Liver (tissue), 9 donors: Measurements from ENCODE around the gene FAM83E. TPM values are rescaled to one million over a fixed set of nuclear protein-coding genes. Genes with fewer than 3 reads are reported as not detected.
A peak's percentile ranks its signal among the peaks of the same experiment; 100 is the strongest.

Experiments used
- DNase-seq: peaks from one replicate; pipeline ENCODE4 v3.0.0-alpha.2; 2017; ENCODE audit warnings: low spot score
- H3K27ac ChIP-seq, 2 donors: one replicate each; pipeline ENCODE4 v1.7.0; 2013; ENCODE audit warnings: inconsistent platforms in 2 of 2, low read length in 2 of 2, control low read depth in 1 of 2, low read depth in 1 of 2, mild to moderate bottlenecking in 1 of 2
- H3K27me3 ChIP-seq, 4 donors: one replicate each; pipeline versions ENCODE4 v1.6.1 to v1.7.0; 2013; ENCODE audit warnings: low read length in 3 of 4, inconsistent platforms in 1 of 4, mild to moderate bottlenecking in 1 of 4, moderate library complexity in 1 of 4; ENCODE audit not compliant: control insufficient read depth in 4 of 4, insufficient read depth in 4 of 4
- H3K36me3 ChIP-seq, 4 donors: one replicate each; pipeline versions ENCODE4 v1.6.1 to v1.7.0; 2013; ENCODE audit warnings: low read length in 3 of 4, mild to moderate bottlenecking in 3 of 4, low read depth in 1 of 4, moderate library complexity in 1 of 4; ENCODE audit not compliant: control insufficient read depth in 4 of 4, insufficient read depth in 3 of 4
- H3K4me1 ChIP-seq, 4 donors: one replicate each; pipeline versions ENCODE4 v1.6.1 to v1.7.0; 2013; ENCODE audit warnings: low read length in 3 of 4, mild to moderate bottlenecking in 3 of 4, moderate library complexity in 1 of 4; ENCODE audit not compliant: control insufficient read depth in 4 of 4, insufficient read depth in 4 of 4
- H3K4me3 ChIP-seq, 3 donors: one replicate each; pipeline versions ENCODE4 v1.6.1 to v1.7.0; 2013; ENCODE audit warnings: low read length in 3 of 3, control low read depth in 1 of 3, low read depth in 1 of 3, mild to moderate bottlenecking in 1 of 3
- H3K9ac ChIP-seq, 2 donors: one replicate each; pipeline ENCODE4 v1.7.0; 2013; ENCODE audit warnings: low read length in 2 of 2, mild to moderate bottlenecking in 2 of 2, moderate library complexity in 2 of 2, control low read depth in 1 of 2, low read depth in 1 of 2
- H3K9me3 ChIP-seq, 4 donors: one replicate each; pipeline versions ENCODE4 v1.6.1 to v1.7.0; 2013; ENCODE audit warnings: low read length in 3 of 4; ENCODE audit not compliant: control insufficient read depth in 4 of 4
- EGR1 ChIP-seq, 2 donors: IDR thresholded peaks; 2 replicates each; pipeline ENCODE4 v1.6.1; 2016 to 2018; ENCODE audit warnings: antibody characterized with exemption in 2 of 2, low read depth in 2 of 2
- FOXA1 ChIP-seq: IDR thresholded peaks from 2 replicates; pipeline ENCODE4 v1.6.1; 2016; ENCODE audit warnings: antibody characterized with exemption
- FOXA2 ChIP-seq: IDR thresholded peaks from 2 replicates; pipeline ENCODE4 v1.6.1; 2016; ENCODE audit warnings: antibody characterized with exemption
- HNF4A ChIP-seq, 2 donors: conservative IDR thresholded peaks; 2 replicates each; pipeline ENCODE4 v1.6.1; 2016; ENCODE audit warnings: antibody characterized with exemption in 2 of 2, mild to moderate bottlenecking in 2 of 2
- HNF4G ChIP-seq: IDR thresholded peaks from 2 replicates; pipeline ENCODE4 v1.6.1; 2016; ENCODE audit warnings: antibody characterized with exemption
- NR2F2 ChIP-seq: IDR thresholded peaks from 2 replicates; pipeline ENCODE4 v1.6.1; 2016; ENCODE audit warnings: antibody characterized with exemption
- RAD21 ChIP-seq, 2 donors: IDR thresholded peaks; 2 replicates each; pipeline ENCODE4 v1.6.1; 2016; ENCODE audit warnings: antibody characterized with exemption in 2 of 2, mild to moderate bottlenecking in 2 of 2
- RXRA ChIP-seq, 2 donors: IDR thresholded peaks; 2 replicates each; pipeline ENCODE4 v1.6.1; 2017 to 2018; ENCODE audit warnings: antibody characterized with exemption in 2 of 2, mild to moderate bottlenecking in 1 of 2
- SP1 ChIP-seq: IDR thresholded peaks from 2 replicates; pipeline ENCODE4 v1.6.1; 2018; ENCODE audit warnings: antibody characterized with exemption, mild to moderate bottlenecking
- TAF1 ChIP-seq: conservative IDR thresholded peaks from 2 replicates; pipeline ENCODE4 v1.6.1; 2016; ENCODE audit warnings: antibody characterized with exemption, mild to moderate bottlenecking
- YY1 ChIP-seq: IDR thresholded peaks from 2 replicates; pipeline ENCODE4 v1.6.1; 2016; ENCODE audit warnings: antibody characterized with exemption, mild to moderate bottlenecking
- WGBS: extraction: QIAGEN DNeasy Blood & Tissue Kit; methylation state at CpG from one replicate; pipeline ENCODE4 v1.1.7; 2013; 5-methylcytosine and 5-hydroxymethylcytosine counted together
- polyA plus RNA-seq, 2 donors: library from polyadenylated mRNA; stranded (reverse) in 1 of 2; unstranded in 1 of 2; fragments of 200-250 nt in 1 of 2; fragments of >200 nt in 1 of 2; fragmentation: Nextera tagmentation in 1 of 2; extraction: Ambion mirVana in 1 of 2; gene quantifications; one replicate each; pipeline versions ENCODE4 v1.2.1 to v1.2.3, GENCODE V29; 2013 to 2015
- total RNA-seq, 2 donors: library from RNA; depleted of rRNA; stranded (reverse); fragments of >200 nt; gene quantifications; one replicate each; pipeline ENCODE4 v1.2.3, GENCODE V29; 2014
- TF ChIP-seq, protein P1 (sequence below): IDR thresholded peaks from 2 replicates; pipeline ENCODE4 v1.6.1; 2016; ENCODE audit warnings: antibody characterized with exemption
- TF ChIP-seq, protein P2 (sequence below): IDR thresholded peaks from 2 replicates; pipeline ENCODE4 v1.6.1; 2016; ENCODE audit warnings: antibody characterized with exemption
- TF ChIP-seq, protein P3 (sequence below): IDR thresholded peaks from 2 replicates; pipeline ENCODE4 v1.6.1; 2016; ENCODE audit warnings: antibody characterized with exemption
- donor health status: healthy.
- donor health status: healthy.
- donor health status: healthy.
- donor health status: healthy.
- donor health status: healthy.

Gene FAM83E
- total and polyA plus RNA-seq, 4 donors: 0.20 to 0.42 (median 0.33) TPM; not detected in 1

DNA sequence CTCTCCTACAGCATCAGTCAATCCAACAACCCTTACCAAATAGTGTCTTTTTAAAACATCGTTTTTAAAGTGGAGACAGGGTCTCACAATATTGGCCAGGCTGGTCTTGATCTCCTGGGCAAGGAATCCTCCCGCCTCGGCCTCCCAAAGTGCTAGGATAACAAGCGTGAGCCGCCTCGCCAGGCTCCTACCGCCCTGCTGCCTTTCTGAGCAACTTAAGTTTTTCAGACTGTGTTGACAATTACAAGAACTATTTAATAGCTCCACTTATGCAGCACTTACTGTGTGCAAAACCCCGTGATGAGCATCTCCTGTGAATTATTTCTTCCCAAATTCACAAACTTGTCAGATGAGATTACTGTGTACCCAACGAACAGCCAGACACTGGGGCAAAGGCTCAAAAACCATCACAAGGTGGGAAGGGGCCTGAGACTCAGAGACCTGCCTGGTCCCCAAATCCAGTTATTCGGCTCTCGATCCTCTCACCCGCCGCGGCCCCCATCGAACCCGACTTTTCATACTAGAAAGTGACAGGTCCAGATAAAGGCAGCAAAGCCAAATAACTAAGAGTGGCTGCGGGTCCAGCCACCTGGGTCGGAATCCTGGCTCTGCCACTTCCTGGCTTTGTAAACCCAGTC is 3.5 kb upstream of the FAM83E start:
- Histone ChIP-seq H3K4me1 (peaks cover 8 to 46% (median 32%) of the 10 kb centered on the region in 4 donors), H3K27me3 (no peaks in the 10 kb centered on the region), H3K4me3 (peak overlapping the region; percentile 58 to 98 (median 97)), H3K9me3 (no peaks in the 10 kb centered on the region), H3K9ac (peak overlapping the region; percentile 98 to 99), H3K36me3 (peaks cover 15 to 27% (median 18%) of the 10 kb centered on the region in 4 donors), H3K27ac (peak overlapping the region; percentile 75 to 81)
- no peak for DNase-seq
- TF ChIP-seq TAF1: no peak
- TF ChIP-seq YY1: no peak
- TF ChIP-seq NR2F2: no peak
- TF ChIP-seq FOXA1: no peak
- TF ChIP-seq, protein P1, sequence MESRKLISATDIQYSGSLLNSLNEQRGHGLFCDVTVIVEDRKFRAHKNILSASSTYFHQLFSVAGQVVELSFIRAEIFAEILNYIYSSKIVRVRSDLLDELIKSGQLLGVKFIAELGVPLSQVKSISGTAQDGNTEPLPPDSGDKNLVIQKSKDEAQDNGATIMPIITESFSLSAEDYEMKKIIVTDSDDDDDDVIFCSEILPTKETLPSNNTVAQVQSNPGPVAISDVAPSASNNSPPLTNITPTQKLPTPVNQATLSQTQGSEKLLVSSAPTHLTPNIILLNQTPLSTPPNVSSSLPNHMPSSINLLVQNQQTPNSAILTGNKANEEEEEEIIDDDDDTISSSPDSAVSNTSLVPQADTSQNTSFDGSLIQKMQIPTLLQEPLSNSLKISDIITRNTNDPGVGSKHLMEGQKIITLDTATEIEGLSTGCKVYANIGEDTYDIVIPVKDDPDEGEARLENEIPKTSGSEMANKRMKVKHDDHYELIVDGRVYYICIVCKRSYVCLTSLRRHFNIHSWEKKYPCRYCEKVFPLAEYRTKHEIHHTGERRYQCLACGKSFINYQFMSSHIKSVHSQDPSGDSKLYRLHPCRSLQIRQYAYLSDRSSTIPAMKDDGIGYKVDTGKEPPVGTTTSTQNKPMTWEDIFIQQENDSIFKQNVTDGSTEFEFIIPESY: no peak
- TF ChIP-seq FOXA2: no peak
- 2% methylated on average over 18 of the region's 18 CpGs for WGBS

DNA sequence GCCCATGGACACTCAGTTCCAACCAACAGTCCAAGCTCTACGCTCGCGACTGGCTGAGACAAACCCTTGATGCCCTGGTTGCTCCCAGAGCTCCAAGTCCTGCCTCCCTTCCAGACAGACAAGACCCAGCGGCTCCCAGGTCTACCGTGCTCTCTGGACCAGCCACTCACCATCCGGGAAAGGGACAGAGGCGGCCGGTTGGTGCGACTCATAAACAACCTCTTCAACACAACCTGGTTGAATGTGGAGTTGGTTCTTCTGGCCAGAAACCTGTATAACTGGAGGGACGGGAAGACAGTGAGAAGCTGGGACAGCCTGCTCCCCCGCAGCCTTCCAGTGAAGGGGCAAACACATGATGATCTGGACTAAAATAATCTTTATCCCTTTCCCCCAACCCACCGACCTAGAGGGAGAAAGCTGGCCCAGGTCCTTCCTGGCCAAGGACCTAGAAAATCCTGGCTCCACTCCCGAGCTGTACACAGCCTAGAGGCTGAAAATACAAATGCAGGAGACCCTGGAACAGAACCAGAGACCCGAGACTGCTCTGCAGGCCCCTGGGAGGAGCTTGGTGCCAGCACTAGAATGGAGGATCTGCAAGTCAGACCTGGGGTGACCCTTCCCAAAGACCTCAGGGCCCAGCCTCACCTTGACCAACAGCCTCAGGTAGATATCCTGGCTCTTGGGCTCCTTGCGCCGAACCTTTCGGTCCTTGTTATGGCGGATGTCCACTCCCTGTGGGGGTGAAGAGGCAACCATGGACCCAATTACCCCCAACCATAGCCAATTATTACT is 2.5 kb upstream of the FAM83E start:
- Histone ChIP-seq H3K27ac (no peak overlapping the region), H3K36me3 (peaks cover 15 to 27% (median 18%) of the 10 kb centered on the region in 4 donors), H3K4me3 (peak overlapping the region; percentile 28 to 98 (median 58)), H3K4me1 (peaks cover 8 to 43% (median 28%) of the 10 kb centered on the region in 4 donors), H3K9ac (peak overlapping the region in 1 of 2 donors; percentile 33), H3K27me3 (no peaks in the 10 kb centered on the region), H3K9me3 (no peaks in the 10 kb centered on the region)
- no peak for TF ChIP-seq RXRA (IDR thresholded peaks at IDR 0.05)
- DNase-seq: no peak
- WGBS: 67% methylated on average over 18 of the region's 18 CpGs

DNA sequence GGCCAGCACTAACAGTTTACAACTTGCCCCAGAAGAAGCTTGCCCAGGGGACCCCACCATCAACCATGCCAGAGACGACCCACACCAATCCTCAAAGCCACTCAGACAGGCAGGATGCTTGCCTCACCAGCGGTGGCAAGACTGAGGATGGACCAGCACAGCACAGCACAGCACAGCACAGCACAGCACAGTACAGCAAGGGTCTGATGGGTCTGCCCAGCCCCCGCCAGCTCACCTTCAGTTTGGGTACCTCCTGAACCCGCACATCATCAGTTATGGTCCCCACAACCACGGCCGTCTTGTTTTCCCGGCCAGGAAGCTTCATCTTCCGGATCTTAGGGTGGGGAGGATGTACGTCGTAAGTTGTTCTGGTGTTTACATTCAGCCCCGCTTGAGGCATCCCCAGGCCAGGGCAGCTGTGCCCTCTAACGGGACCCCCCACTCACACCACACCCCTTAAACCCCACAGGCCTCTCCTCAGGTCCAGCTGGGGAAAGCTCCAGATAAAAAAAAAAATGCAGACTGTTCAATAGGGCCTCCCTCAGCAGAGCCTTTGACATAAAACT is 1.7 kb upstream of the FAM83E start:
- WGBS: 74% methylated on average over 12 of the region's 12 CpGs
- TF ChIP-seq EGR1 (IDR thresholded peaks at IDR 0.05; ENCODE audit: low read depth in 2 of 2) (no peak), TAF1 (no peak), SP1 (no peak), HNF4G (no peak)
- Histone ChIP-seq H3K27ac (no peak overlapping the region), H3K9me3 (no peaks in the 10 kb centered on the region), H3K27me3 (no peaks in the 10 kb centered on the region), H3K9ac (no peak overlapping the region), H3K4me3 (no peak overlapping the region), H3K36me3 (peaks cover 15 to 27% (median 18%) of the 10 kb centered on the region in 4 donors), H3K4me1 (peaks cover 8 to 41% (median 27%) of the 10 kb centered on the region in 4 donors)
- no peak for DNase-seq

DNA sequence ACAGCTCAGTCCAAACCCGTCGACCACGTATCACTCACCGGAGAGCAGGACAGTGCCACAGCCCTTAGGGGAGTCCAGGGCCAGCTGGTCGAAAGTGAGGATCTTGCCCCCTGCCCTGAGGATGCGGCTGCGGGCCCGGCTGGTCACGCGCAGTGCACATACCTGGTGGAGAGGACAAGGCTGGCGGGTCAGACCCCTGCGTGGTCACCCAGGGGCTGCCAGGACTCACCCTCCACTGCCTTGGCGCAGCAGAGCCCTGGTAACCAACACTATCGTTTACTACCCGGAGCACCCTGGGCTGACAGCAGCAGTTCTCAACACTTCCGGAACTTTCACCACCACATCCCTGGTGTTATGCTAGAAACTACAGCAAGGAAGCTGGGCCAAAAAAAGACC is 1.2 kb upstream of the FAM83E start:
- DNase-seq: no peak
- Histone ChIP-seq H3K4me3 (no peak overlapping the region), H3K9me3 (no peaks in the 10 kb centered on the region), H3K9ac (no peak overlapping the region), H3K36me3 (peaks cover 15 to 27% (median 18%) of the 10 kb centered on the region in 4 donors), H3K27ac (no peak overlapping the region), H3K4me1 (peaks cover 8 to 41% (median 27%) of the 10 kb centered on the region in 4 donors), H3K27me3 (no peaks in the 10 kb centered on the region)
- WGBS: 88% methylated on average over 16 of the region's 16 CpGs
- no peak for TF ChIP-seq FOXA2
- no peak for TF ChIP-seq EGR1 (IDR thresholded peaks at IDR 0.05; ENCODE audit: low read depth in 2 of 2)
- TF ChIP-seq, protein P2, sequence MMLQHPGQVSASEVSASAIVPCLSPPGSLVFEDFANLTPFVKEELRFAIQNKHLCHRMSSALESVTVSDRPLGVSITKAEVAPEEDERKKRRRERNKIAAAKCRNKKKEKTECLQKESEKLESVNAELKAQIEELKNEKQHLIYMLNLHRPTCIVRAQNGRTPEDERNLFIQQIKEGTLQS: no peak
- TF ChIP-seq, protein P3, sequence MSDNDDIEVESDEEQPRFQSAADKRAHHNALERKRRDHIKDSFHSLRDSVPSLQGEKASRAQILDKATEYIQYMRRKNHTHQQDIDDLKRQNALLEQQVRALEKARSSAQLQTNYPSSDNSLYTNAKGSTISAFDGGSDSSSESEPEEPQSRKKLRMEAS: no peak
- TF ChIP-seq, protein P1: no peak
- no peak for TF ChIP-seq HNF4A (conservative IDR thresholded peaks at IDR 0.05)
- TF ChIP-seq RAD21 (IDR thresholded peaks at IDR 0.05): no peak
